ENCODE data around the gene PPP1R14B.

PPP1R14B gene

DNA sequence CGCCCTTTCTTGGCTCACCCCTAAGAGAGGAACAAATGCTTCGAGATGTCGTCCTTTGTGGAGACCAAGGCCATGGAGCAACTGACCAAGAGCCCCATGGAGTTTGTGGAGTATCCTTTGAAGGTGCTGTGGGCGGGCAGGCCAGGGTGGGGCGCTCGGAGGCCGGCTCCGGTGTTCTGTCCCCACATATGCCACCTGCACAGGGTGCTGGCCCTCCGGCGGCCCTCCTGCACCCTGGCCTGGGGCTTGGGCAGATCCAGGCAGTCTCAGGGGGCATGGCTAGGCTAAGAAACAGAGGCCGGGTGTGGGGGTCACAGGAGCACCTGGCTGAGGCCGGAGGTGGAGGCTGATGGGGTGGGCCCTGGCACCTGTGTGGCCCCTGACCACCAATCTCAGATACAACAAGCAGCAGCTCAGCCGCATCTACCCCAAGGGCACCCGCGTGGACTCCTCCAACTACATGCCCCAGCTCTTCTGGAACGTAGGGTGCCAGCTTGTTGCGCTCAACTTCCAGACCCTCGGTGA lies 14.9 kb upstream of the PPP1R14B start:
- H3K36me3 ChIP-seq (replicated peaks): peaks cover 79% of the 10 kb centered on the region
- no peaks in the 10 kb centered on the region for H3K4me1 ChIP-seq
- no peak overlapping the region for H3K4me3 ChIP-seq
- no peaks in the 10 kb centered on the region for H3K9me3 ChIP-seq
- DNase-seq (ENCODE audit: low spot score in 2 of 2): no peak
- in situ Hi-C loops (cut with MboI; ENCODE audit: low sequenced_read_pairs): loop anchor here (25.0 kb wide), 1 partner anchor 851 kb away; the partner anchor contains the start of genes FAU, MRPL49, TM7SF2 and ZNHIT2
- H3K27me3 ChIP-seq (ENCODE audit: low read depth): no peaks in the 10 kb centered on the region

DNA sequence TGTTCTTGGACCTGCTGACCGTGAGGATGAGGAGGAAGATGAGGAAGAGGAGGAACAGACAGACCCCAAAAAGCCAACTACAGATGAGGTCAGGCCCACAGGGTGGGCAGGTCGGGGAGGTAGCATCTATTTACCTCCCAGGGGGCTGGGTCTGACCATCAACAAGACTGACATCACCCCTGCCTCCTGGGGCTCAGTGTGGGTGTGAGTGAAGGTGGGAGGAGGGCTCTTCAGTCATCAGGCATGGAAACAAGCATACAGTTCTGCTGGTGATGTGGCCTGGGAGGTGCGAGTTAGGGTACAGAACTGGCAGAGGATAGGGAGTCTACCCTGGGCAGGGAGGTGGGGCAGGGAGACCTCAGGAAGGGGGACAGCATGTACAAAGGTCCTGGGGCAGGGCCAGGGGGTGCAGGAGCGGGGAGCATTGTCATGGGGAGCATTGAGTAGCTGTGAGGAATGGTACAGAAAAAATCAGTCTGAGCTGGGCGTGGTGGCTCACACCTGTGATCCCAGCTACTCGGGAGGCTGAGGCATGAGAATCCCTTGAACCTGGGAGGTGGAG lies 13.5 kb upstream of the PPP1R14B start:
- H3K27me3 ChIP-seq (ENCODE audit: low read depth): no peaks in the 10 kb centered on the region
- H3K36me3 ChIP-seq (replicated peaks): peaks cover 77% of the 10 kb centered on the region
- in situ Hi-C loops (cut with MboI; ENCODE audit: low sequenced_read_pairs): loop anchor here (25.0 kb wide), 1 partner anchor 852 kb away; the partner anchor contains the start of genes FAU, MRPL49, TM7SF2 and ZNHIT2
- H3K4me1 ChIP-seq: no peaks in the 10 kb centered on the region
- no peak for DNase-seq (ENCODE audit: low spot score in 2 of 2)
- no peak overlapping the region for H3K4me3 ChIP-seq
- H3K9me3 ChIP-seq: no peaks in the 10 kb centered on the region

DNA sequence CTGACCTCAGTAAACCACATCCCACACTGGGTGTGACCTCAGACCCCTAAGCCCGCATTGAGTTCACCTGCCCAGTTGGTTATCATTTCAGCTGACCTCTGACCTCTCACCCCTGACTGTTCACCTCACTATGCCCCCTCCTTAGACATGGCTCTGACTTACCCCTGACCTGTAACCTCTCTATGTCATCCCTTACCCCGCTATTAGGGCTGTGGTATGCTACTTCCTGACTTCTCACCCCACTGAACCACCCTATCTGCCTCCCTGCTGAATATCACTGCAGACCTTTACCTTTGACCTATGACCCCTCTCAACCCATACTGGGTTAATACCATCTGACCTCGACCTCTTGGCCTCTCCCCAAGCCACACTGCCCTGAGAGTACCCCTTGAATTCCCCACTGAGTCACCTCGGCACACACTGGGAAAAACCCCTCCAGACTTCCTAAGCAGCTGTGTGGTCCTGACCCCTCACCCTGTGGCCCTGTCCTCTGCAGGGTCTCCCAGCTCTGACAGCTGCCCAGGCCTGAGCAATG lies 12.9 kb upstream of the PPP1R14B start:
- Histone ChIP-seq H3K27me3 (ENCODE audit: low read depth) (no peaks in the 10 kb centered on the region), H3K36me3 (replicated peaks) (peaks cover 83% of the 10 kb centered on the region), H3K9me3 (no peaks in the 10 kb centered on the region), H3K4me1 (no peaks in the 10 kb centered on the region), H3K4me3 (no peak overlapping the region)
- in situ Hi-C loops (cut with MboI; ENCODE audit: low sequenced_read_pairs): loop anchor here (25.0 kb wide), 1 partner anchor 853 kb away; the partner anchor contains the start of genes FAU, MRPL49, TM7SF2 and ZNHIT2
- no peak for DNase-seq (ENCODE audit: low spot score in 2 of 2)

GRCh38 chr11:64258946-64259532 lies 12.3 kb upstream of the PPP1R14B start:
- H3K9me3 ChIP-seq: no peaks in the 10 kb centered on the region
- DNase-seq (ENCODE audit: low spot score in 2 of 2): no peak
- H3K36me3 ChIP-seq (replicated peaks): peaks cover 79% of the 10 kb centered on the region
- H3K4me1 ChIP-seq: no peaks in the 10 kb centered on the region
- in situ Hi-C loops (cut with MboI; ENCODE audit: low sequenced_read_pairs): loop anchor here (25.0 kb wide), 1 partner anchor 853 kb away; the partner anchor contains the start of genes FAU, MRPL49, TM7SF2 and ZNHIT2
- H3K4me3 ChIP-seq: no peak overlapping the region
- no peaks in the 10 kb centered on the region for H3K27me3 ChIP-seq (ENCODE audit: low read depth)

GRCh38 chr11:64258356-64258755 lies 11.6 kb upstream of the PPP1R14B start:
- no peaks in the 10 kb centered on the region for H3K9me3 ChIP-seq
- in situ Hi-C loops (cut with MboI; ENCODE audit: low sequenced_read_pairs): loop anchor here (25.0 kb wide), 1 partner anchor 854 kb away; the partner anchor contains the start of genes FAU, MRPL49, TM7SF2 and ZNHIT2
- no peaks in the 10 kb centered on the region for H3K4me1 ChIP-seq
- H3K27me3 ChIP-seq (ENCODE audit: low read depth): no peaks in the 10 kb centered on the region
- H3K36me3 ChIP-seq (replicated peaks): peaks cover 73% of the 10 kb centered on the region
- DNase-seq (ENCODE audit: low spot score in 2 of 2): no peak
- H3K4me3 ChIP-seq: no peak overlapping the region

DNA sequence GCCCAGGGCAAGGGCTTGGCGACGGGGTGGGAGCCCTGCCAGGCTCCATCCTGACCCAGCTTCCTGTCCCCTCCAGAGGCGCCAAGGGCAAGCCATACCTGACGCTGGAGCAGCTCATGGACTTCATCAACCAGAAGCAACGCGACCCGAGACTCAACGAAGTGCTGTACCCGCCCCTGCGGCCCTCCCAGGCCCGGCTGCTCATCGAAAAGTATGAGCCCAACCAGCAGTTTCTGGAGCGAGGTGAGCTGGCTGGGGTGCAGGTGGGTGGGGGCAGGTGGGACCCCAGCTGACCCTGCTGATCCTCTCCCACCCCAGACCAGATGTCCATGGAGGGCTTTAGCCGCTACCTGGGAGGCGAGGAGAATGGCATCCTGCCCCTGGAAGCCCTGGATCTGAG lies 9.6 kb upstream of the PPP1R14B start:
- Histone ChIP-seq H3K4me1 (no peaks in the 10 kb centered on the region), H3K9me3 (no peaks in the 10 kb centered on the region), H3K4me3 (no peak overlapping the region), H3K36me3 (replicated peaks) (peaks cover 54% of the 10 kb centered on the region), H3K27me3 (ENCODE audit: low read depth) (no peaks in the 10 kb centered on the region)
- DNase-seq (ENCODE audit: low spot score in 2 of 2): no peak
- in situ Hi-C loops (cut with MboI; ENCODE audit: low sequenced_read_pairs): loop anchor here (25.0 kb wide), 1 partner anchor 856 kb away; the partner anchor contains the start of genes FAU, MRPL49, TM7SF2 and ZNHIT2

GRCh38 chr11:64255135-64256128 lies 8.7 kb upstream of the PPP1R14B start:
- Histone ChIP-seq H3K4me3 (no peak overlapping the region), H3K27me3 (ENCODE audit: low read depth) (no peaks in the 10 kb centered on the region), H3K36me3 (replicated peaks) (peaks cover 50% of the 10 kb centered on the region), H3K9me3 (no peaks in the 10 kb centered on the region), H3K4me1 (peaks cover 6% of the 10 kb centered on the region)
- no peak for DNase-seq (ENCODE audit: low spot score in 2 of 2)
- in situ Hi-C loops (cut with MboI; ENCODE audit: low sequenced_read_pairs): loop anchor here (25.0 kb wide), 1 partner anchor 857 kb away; the partner anchor contains the start of genes FAU, MRPL49, TM7SF2 and ZNHIT2

GRCh38 chr11:64254326-64254725 lies 7.6 kb upstream of the PPP1R14B start:
- H3K36me3 ChIP-seq (replicated peaks): peaks cover 39% of the 10 kb centered on the region
- H3K4me1 ChIP-seq: peaks cover 7% of the 10 kb centered on the region
- DNase-seq (ENCODE audit: low spot score in 2 of 2): no peak
- H3K27me3 ChIP-seq (ENCODE audit: low read depth): no peaks in the 10 kb centered on the region
- no peak overlapping the region for H3K4me3 ChIP-seq
- H3K9me3 ChIP-seq: no peaks in the 10 kb centered on the region
- in situ Hi-C loops (cut with MboI; ENCODE audit: low sequenced_read_pairs): loop anchor here (25.0 kb wide), 1 partner anchor 858 kb away; the partner anchor contains the start of genes FAU, MRPL49, TM7SF2 and ZNHIT2

DNA sequence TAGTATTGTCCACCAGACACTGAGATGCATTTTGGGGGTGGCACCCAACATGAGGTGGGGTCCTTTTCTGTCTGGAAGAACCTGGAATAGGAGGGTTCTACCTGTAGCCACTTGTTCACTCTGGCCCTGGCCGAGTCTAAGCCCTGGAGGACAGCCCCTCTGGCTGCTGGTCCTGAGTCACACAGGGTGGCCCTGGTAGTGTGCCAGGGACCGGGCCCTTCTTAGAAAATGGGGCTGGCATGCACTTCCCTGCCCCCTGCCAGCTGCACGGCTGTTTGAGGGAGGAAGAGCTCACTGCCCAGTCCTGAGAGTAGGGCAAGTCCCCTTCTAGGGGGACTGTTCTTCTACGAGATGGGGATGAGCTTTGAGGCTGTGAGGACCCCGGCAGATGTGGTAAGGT lies 6.7 kb upstream of the PPP1R14B start:
- H3K27me3 ChIP-seq (ENCODE audit: low read depth): no peaks in the 10 kb centered on the region
- no peak for DNase-seq (ENCODE audit: low spot score in 2 of 2)
- H3K4me3 ChIP-seq: no peak overlapping the region
- H3K9me3 ChIP-seq: no peaks in the 10 kb centered on the region
- peaks cover 30% of the 10 kb centered on the region for H3K36me3 ChIP-seq (replicated peaks)
- in situ Hi-C loops (cut with MboI; ENCODE audit: low sequenced_read_pairs): loop anchor here (25.0 kb wide), 1 partner anchor 859 kb away; the partner anchor contains the start of genes FAU, MRPL49, TM7SF2 and ZNHIT2
- peaks cover 7% of the 10 kb centered on the region for H3K4me1 ChIP-seq

- peaks cover 7% of the 10 kb centered on the region for H3K4me1 ChIP-seq
- no peak overlapping the region for H3K4me3 ChIP-seq
- in situ Hi-C loops (cut with MboI; ENCODE audit: low sequenced_read_pairs): loop anchor here (25.0 kb wide), 1 partner anchor 859 kb away; the partner anchor contains the start of genes FAU, MRPL49, TM7SF2 and ZNHIT2
- H3K36me3 ChIP-seq (replicated peaks): peaks cover 26% of the 10 kb centered on the region
- no peaks in the 10 kb centered on the region for H3K27me3 ChIP-seq (ENCODE audit: low read depth)
- no peak for DNase-seq (ENCODE audit: low spot score in 2 of 2)
- no peaks in the 10 kb centered on the region for H3K9me3 ChIP-seq
Observed at GRCh38 chr11:64253043-64253442, 6.3 kb upstream of the PPP1R14B start.

- Histone ChIP-seq H3K27me3 (ENCODE audit: low read depth) (no peaks in the 10 kb centered on the region), H3K4me3 (peak overlapping the region; percentile 70), H3K4me1 (peaks cover 12% of the 10 kb centered on the region), H3K36me3 (replicated peaks) (peaks cover 22% of the 10 kb centered on the region), H3K9me3 (no peaks in the 10 kb centered on the region)
- peak in 1 of 2 experiments; percentile 75 for DNase-seq (ENCODE audit: low spot score in 2 of 2)
- in situ Hi-C loops (cut with MboI; ENCODE audit: low sequenced_read_pairs): loop anchor here (25.0 kb wide), 1 partner anchor 860 kb away; the partner anchor contains the start of genes FAU, MRPL49, TM7SF2 and ZNHIT2
Observed at GRCh38 chr11:64252003-64252872, 5.5 kb upstream of the PPP1R14B start.

DNA sequence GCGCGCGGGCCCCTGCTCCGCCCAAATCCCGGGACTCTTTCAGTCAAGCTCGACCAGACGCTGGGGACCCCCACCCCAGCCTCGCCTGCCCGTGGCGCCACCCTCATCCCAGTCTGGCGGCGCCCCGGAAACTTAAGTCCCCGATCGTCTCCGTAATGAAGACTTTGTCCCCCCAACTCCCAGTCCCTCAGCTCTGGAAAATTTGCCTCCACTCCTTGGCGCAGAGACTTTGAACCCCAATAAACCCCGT lies 4.9 kb upstream of the PPP1R14B start:
- Histone ChIP-seq H3K27me3 (ENCODE audit: low read depth) (no peaks in the 10 kb centered on the region), H3K36me3 (replicated peaks) (peaks cover 20% of the 10 kb centered on the region), H3K4me3 (peak overlapping the region; percentile 70), H3K9me3 (no peaks in the 10 kb centered on the region), H3K4me1 (peaks cover 12% of the 10 kb centered on the region)
- in situ Hi-C loops (cut with MboI; ENCODE audit: low sequenced_read_pairs): loop anchor here (25.0 kb wide), 1 partner anchor 861 kb away; the partner anchor contains the start of genes FAU, MRPL49, TM7SF2 and ZNHIT2
- DNase-seq (ENCODE audit: low spot score in 2 of 2): no peak

Measured in HAP-1 (cell line).